Suprapubic skin (tissue), 4 donors: ENCODE results near the gene ZAR1. TPM values are rescaled to one million over a fixed set of nuclear protein-coding genes. Genes with fewer than 3 reads are reported as not detected.

Source experiments
- DNase-seq, 2 donors: peaks; one replicate each; pipeline ENCODE4 v3.0.0-alpha.2; 2019; ENCODE audit warnings: low spot score in 2 of 2
- H3K27ac ChIP-seq: fragments of 200-600 bp; sonication (generic); one replicate; pipeline ENCODE4 v1.5.1; 2019
- H3K27me3 ChIP-seq: fragments of 200-600 bp; sonication (generic); one replicate; pipeline ENCODE4 v1.5.1; 2019
- H3K36me3 ChIP-seq: fragments of 200-600 bp; sonication (generic); one replicate; pipeline ENCODE4 v1.5.1; 2019
- H3K4me1 ChIP-seq: fragments of 200-600 bp; sonication (generic); one replicate; pipeline ENCODE4 v1.5.1; 2019
- H3K4me3 ChIP-seq: fragments of 200-600 bp; sonication (generic); one replicate; pipeline ENCODE4 v1.5.1; 2019; ENCODE audit warnings: mild to moderate bottlenecking
- H3K9me3 ChIP-seq: fragments of 200-600 bp; sonication (generic); one replicate; pipeline ENCODE4 v1.5.1; 2019
- CTCF ChIP-seq, 2 donors: fragments of 200-600 bp in 1 of 2; fragments of 450-650 bp in 1 of 2; sonication (generic) in 1 of 2; IDR thresholded peaks; one replicate each; pipeline ENCODE4 v1.5.1; 2016 to 2019; ENCODE audit warnings: antibody characterized with exemption in 2 of 2, mild to moderate bottlenecking in 1 of 2, moderate library complexity in 1 of 2
- EP300 ChIP-seq: sonication (generic); formaldehyde crosslinking; IDR thresholded peaks from one replicate; pipeline ENCODE4 v1.6.1; 2017; ENCODE audit warnings: antibody characterized with exemption
- POLR2A ChIP-seq, 2 donors: fragments of 450-650 bp; IDR thresholded peaks; one replicate each; pipeline ENCODE4 v1.6.1; 2017; ENCODE audit warnings: antibody characterized with exemption in 2 of 2, mild to moderate bottlenecking in 2 of 2, moderate library complexity in 2 of 2
- POLR2AphosphoS5 ChIP-seq, 3 donors: sonication (generic); formaldehyde crosslinking; IDR thresholded peaks; one replicate each; pipeline ENCODE4 v1.6.1; 2017; ENCODE audit warnings: antibody characterized with exemption in 3 of 3
- WGBS: methylation state at CpG from one replicate; pipeline ENCODE4 v1.1.5; 2018; 5-methylcytosine and 5-hydroxymethylcytosine counted together
- total RNA-seq, 4 donors: library from RNA; depleted of rRNA; stranded (reverse); fragments of >200 nt; gene quantifications; one replicate each; pipeline ENCODE4 v1.1.0, GENCODE V29; 2016

ZAR1 gene
- total RNA-seq, 4 donors from 2014 or later: not detected

GRCh38 chr4:48498895-48499294, 8.8 kb downstream of the ZAR1 start:
- Histone ChIP-seq H3K4me1 (no peaks in the 10 kb centered on the region), H3K27me3 (no peaks in the 10 kb centered on the region), H3K4me3 (no peak overlapping the region), H3K9me3 (no peaks in the 10 kb centered on the region), H3K27ac (no peak overlapping the region), H3K36me3 (peaks cover 23% of the 10 kb centered on the region)
- no peak for DNase-seq
- 92% methylated on average over 4 of the region's 4 CpGs for WGBS
- TF ChIP-seq CTCF (IDR thresholded peaks at IDR 0.05) (no peak), POLR2A (IDR thresholded peaks at IDR 0.05) (no peak), POLR2AphosphoS5 (IDR thresholded peaks at IDR 0.05) (no peak), EP300 (no peak)

GRCh38 chr4:48499551-48500066, 9.6 kb downstream of the ZAR1 start:
- H3K36me3 ChIP-seq: peaks cover 31% of the 10 kb centered on the region
- WGBS: 77% methylated on average over 3 of the region's 3 CpGs

GRCh38 chr4:48503233-48504025, 13.4 kb downstream of the ZAR1 start:
- DNase-seq: no peak
- Histone ChIP-seq H3K9me3 (no peaks in the 10 kb centered on the region), H3K4me3 (no peak overlapping the region), H3K4me1 (no peaks in the 10 kb centered on the region), H3K27ac (no peak overlapping the region), H3K36me3 (peaks cover 61% of the 10 kb centered on the region), H3K27me3 (no peaks in the 10 kb centered on the region)
- WGBS: 54% methylated on average over 4 of the region's 4 CpGs
- TF ChIP-seq POLR2A (IDR thresholded peaks at IDR 0.05) (no peak), POLR2AphosphoS5 (IDR thresholded peaks at IDR 0.05) (no peak), CTCF (IDR thresholded peaks at IDR 0.05) (no peak), EP300 (no peak)

More at GRCh38 chr4:48499551-48500066, 9.6 kb downstream of the ZAR1 start:
- Histone ChIP-seq H3K4me1 (no peaks in the 10 kb centered on the region), H3K4me3 (no peak overlapping the region), H3K9me3 (no peaks in the 10 kb centered on the region), H3K27ac (no peak overlapping the region), H3K27me3 (no peaks in the 10 kb centered on the region)
- DNase-seq: no peak
- TF ChIP-seq CTCF (IDR thresholded peaks at IDR 0.05) (no peak), EP300 (no peak), POLR2AphosphoS5 (IDR thresholded peaks at IDR 0.05) (no peak), POLR2A (IDR thresholded peaks at IDR 0.05) (no peak)

- Histone ChIP-seq H3K9me3 (no peaks in the 10 kb centered on the region), H3K4me3 (no peak overlapping the region), H3K27ac (no peak overlapping the region), H3K27me3 (no peaks in the 10 kb centered on the region), H3K4me1 (no peaks in the 10 kb centered on the region), H3K36me3 (peaks cover 63% of the 10 kb centered on the region)
- DNase-seq: no peak
- 97% methylated on average over 2 of the region's 2 CpGs for WGBS
- no peak for TF ChIP-seq CTCF (IDR thresholded peaks at IDR 0.05)
- no peak for TF ChIP-seq POLR2AphosphoS5 (IDR thresholded peaks at IDR 0.05)
- no peak for TF ChIP-seq EP300
- TF ChIP-seq POLR2A (IDR thresholded peaks at IDR 0.05): no peak
Measured at GRCh38 chr4:48504026-48504330, 13.9 kb downstream of the ZAR1 start.

GRCh38 chr4:48504352-48504751, 14.3 kb downstream of the ZAR1 start:
- TF ChIP-seq POLR2A (IDR thresholded peaks at IDR 0.05): no peak
- no peak for TF ChIP-seq POLR2AphosphoS5 (IDR thresholded peaks at IDR 0.05)
- no peak for TF ChIP-seq EP300
- no peak for TF ChIP-seq CTCF (IDR thresholded peaks at IDR 0.05)
- Histone ChIP-seq H3K27me3 (no peaks in the 10 kb centered on the region), H3K9me3 (no peaks in the 10 kb centered on the region), H3K36me3 (peaks cover 63% of the 10 kb centered on the region), H3K4me1 (no peaks in the 10 kb centered on the region), H3K27ac (no peak overlapping the region), H3K4me3 (no peak overlapping the region)
- 81% methylated on average over 1 of the region's 1 CpG for WGBS
- DNase-seq: no peak
